ENCODE measurements around the gene GSG1L. TPM values are rescaled to one million over a fixed set of nuclear protein-coding genes. Genes with fewer than 3 reads are reported as not detected.

GSG1L gene
- total and polyA plus RNA-seq, 2 of the 13 experiments (the other 11 are each of a cell fraction or from before 2014, with no cell fraction given), result not detected

DNA sequence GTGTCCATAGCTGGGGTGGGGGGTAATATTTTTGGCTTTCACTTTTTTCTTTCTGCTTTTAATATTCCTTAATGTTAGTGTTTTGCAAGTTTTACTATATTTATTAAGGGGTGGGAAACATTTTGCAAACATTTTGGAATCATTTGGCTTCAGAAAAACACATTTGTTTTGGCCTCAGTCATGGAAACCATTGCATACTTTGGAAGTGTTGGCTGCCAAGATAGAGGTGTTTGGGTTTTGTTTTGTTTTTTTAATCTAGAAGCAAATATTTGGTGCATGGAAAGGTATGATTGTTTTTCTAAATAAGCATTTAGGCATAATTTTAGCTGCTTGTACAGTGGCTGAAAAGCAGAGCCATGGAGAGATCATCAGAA lies 270.3 kb downstream of the GSG1L start:
- no peak for FAIRE-seq
- Histone ChIP-seq H3K27ac (ENCODE audit: extremely low read length, insufficient read depth, low read length) (no peak overlapping the region), H3K36me3 (replicated peaks in 1 of 2; ENCODE audit: control insufficient read depth in 1 of 2, insufficient read depth in 2 of 2, low read length in 2 of 2) (no peaks in the 10 kb centered on the region), H3K79me2 (ENCODE audit: insufficient read depth, low read length) (no peaks in the 10 kb centered on the region), H2AFZ (ENCODE audit: low read length) (no peak overlapping the region), H3K27me3 (ENCODE audit: control insufficient read depth in 1 of 2, insufficient read depth in 2 of 2, low read length in 2 of 2) (no peaks in the 10 kb centered on the region), H4K20me1 (ENCODE audit: insufficient read depth, low read length) (peaks cover 9% of the 10 kb centered on the region; the same call in 1 of the 2 replicates), H3K4me2 (ENCODE audit: low read depth, low read length) (no peak overlapping the region), H3K4me1 (ENCODE audit: insufficient read depth, low read length) (no peaks in the 10 kb centered on the region), H3K4me3 (replicated peaks in 1 of 3; ENCODE audit: insufficient read depth in 1 of 3, low read depth in 2 of 3, low read length in 3 of 3) (no peak overlapping the region), H3K9me3 (ENCODE audit: low read length) (no peaks in the 10 kb centered on the region), H3K9ac (ENCODE audit: insufficient read depth, low read depth, low read length) (no peak overlapping the region)
- BruUV-seq (replicated peaks), result no TSS peak
- no peak for TF ChIP-seq FOXK1 (CRISPR knock-in tag; IDR thresholded peaks at IDR 0.05; ENCODE audit: borderline replicate concordance, low read depth)
- TF ChIP-seq DR1 (CRISPR knock-in tag; IDR thresholded peaks at IDR 0.05), result no peak
- no peak for TF ChIP-seq CENPX (CRISPR knock-in tag; IDR thresholded peaks at IDR 0.05)
- TF ChIP-seq ZBTB42 (CRISPR knock-in tag; IDR thresholded peaks at IDR 0.05), result no peak
- no peak for TF ChIP-seq HHEX (CRISPR knock-in tag; IDR thresholded peaks at IDR 0.05)
- no peak for TF ChIP-seq WIZ (CRISPR knock-in tag; IDR thresholded peaks at IDR 0.05)
- TF ChIP-seq KLF15 (CRISPR knock-in tag; IDR thresholded peaks at IDR 0.05; ENCODE audit: borderline replicate concordance), result no peak
- DNase-seq (ENCODE audit: low spot score), result no peak
- intact Hi-C loops (cut with micrococcal nuclease; ENCODE audit: unreplicated experiment), result no loop called here
- CTCF ChIA-PET (ENCODE audit: low intra/inter-chr PET ratio, low total read pairs), result no interaction called here
- in situ Hi-C loops (cut with HindIII; ENCODE audit: extremely low pct_ligation_motif_present, low pct_unique_long_range_greater_than_20kb), result no loop called here
- POLR2A ChIA-PET, result no interaction called here
- no peak for ATAC-seq

DNA sequence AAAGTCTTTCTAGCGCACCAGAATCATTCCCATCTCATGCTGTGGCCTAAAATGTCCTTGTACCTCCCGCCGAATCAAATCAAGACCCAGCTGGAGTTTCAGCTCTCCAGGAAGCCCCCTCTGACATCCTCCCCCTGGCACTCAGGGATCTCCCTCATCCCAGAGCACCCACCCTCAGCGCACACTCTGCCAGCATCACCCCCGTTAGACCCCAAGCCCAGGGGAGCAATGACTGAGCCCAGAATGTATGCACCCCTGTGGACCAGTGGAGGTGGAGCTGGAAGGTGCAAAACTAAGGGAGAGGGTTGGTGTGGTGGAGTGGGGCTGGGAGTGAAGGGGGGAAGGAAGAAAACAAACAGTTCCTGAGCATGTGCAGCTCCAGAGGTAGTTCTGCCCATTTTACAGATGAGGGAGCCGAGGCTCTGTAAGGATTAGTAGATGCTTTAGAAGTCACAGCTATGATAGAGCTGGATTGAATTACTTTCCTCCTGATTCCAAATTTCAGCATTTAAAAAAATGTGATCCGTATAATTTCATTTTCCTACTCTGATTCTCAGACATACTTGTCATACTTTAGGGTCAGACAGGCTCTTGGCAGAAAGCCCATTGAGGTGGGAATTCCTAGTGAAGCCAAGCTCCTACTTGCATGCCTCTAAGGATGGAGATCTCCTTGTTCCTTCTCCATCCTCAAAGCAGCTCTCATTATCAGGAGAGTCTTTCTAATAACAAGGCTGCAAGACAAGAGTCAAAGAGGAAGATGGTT lies 270.8 kb downstream of the GSG1L start:
- H3K4me1 ChIP-seq (ENCODE audit: insufficient read depth, low read length), result no peaks in the 10 kb centered on the region
- no peaks in the 10 kb centered on the region for H3K27me3 ChIP-seq (ENCODE audit: control insufficient read depth in 1 of 2, insufficient read depth in 2 of 2, low read length in 2 of 2)
- H3K27ac ChIP-seq (ENCODE audit: extremely low read length, insufficient read depth, low read length), result no peak overlapping the region
- in situ Hi-C loops (cut with HindIII; ENCODE audit: extremely low pct_ligation_motif_present, low pct_unique_long_range_greater_than_20kb) (no loop called here), intact Hi-C loops (cut with micrococcal nuclease; ENCODE audit: unreplicated experiment) (no loop called here)
- no peak overlapping the region for H3K9ac ChIP-seq (ENCODE audit: insufficient read depth, low read depth, low read length)
- POLR2A ChIA-PET, result no interaction called here
- H3K9me3 ChIP-seq (ENCODE audit: low read length), result no peaks in the 10 kb centered on the region
- H3K79me2 ChIP-seq (ENCODE audit: insufficient read depth, low read length), result no peaks in the 10 kb centered on the region
- peaks cover 9% of the 10 kb centered on the region; the same call in 1 of the 2 replicates for H4K20me1 ChIP-seq (ENCODE audit: insufficient read depth, low read length)
- CTCF ChIA-PET (ENCODE audit: low intra/inter-chr PET ratio, low total read pairs), result no interaction called here
- no peaks in the 10 kb centered on the region for H3K36me3 ChIP-seq (replicated peaks in 1 of 2; ENCODE audit: control insufficient read depth in 1 of 2, insufficient read depth in 2 of 2, low read length in 2 of 2)
- no peak overlapping the region for H2AFZ ChIP-seq (ENCODE audit: low read length)
- DNase-seq (ENCODE audit: low spot score), result no peak
- BruUV-seq (replicated peaks), result no TSS peak
- WGBS (ENCODE audit: low lambda C conversion rate), result 5% methylated on average over 7 of the region's 7 CpGs
- ATAC-seq, result no peak
- FAIRE-seq, result no peak
- peak; percentile 27; the same call in 1 of the 2 replicates for TF ChIP-seq ZNF629 (CRISPR knock-in tag; conservative IDR thresholded peaks at IDR 0.05)
- no peak for TF ChIP-seq FOXC1 (CRISPR knock-in tag; IDR thresholded peaks at IDR 0.05; ENCODE audit: borderline replicate concordance)
- no peak overlapping the region for H3K4me3 ChIP-seq (replicated peaks in 1 of 3; ENCODE audit: insufficient read depth in 1 of 3, low read depth in 2 of 3, low read length in 3 of 3)
- no peak overlapping the region for H3K4me2 ChIP-seq (ENCODE audit: low read depth, low read length)

All from HepG2 (cell line).